HepG2 (cell line): ENCODE results near the gene YY1. TPM values are rescaled to one million over a fixed set of nuclear protein-coding genes. Genes with fewer than 3 reads are reported as not detected.

ENCODE experiments used
- ETV6 ChIP-seq: sonication (generic); formaldehyde crosslinking; conservative IDR thresholded peaks from 2 replicates; pipeline ENCODE4 v1.4.0; 2020; ENCODE audit warnings: missing genetic modification reagents
- GATAD1 ChIP-seq: IDR thresholded peaks from 2 replicates; pipeline ENCODE4 v1.6.1; 2016; ENCODE audit warnings: missing genetic modification reagents, missing compliant biosample characterization
- GFI1 ChIP-seq: sonication (generic); formaldehyde crosslinking; IDR thresholded peaks from 2 replicates; pipeline ENCODE4 v1.5.0; 2020; ENCODE audit warnings: missing genetic modification reagents, mild to moderate bottlenecking, borderline replicate concordance
- GLMP ChIP-seq: sonication (generic); formaldehyde crosslinking; IDR thresholded peaks from 2 replicates; pipeline ENCODE4 v1.9.0; 2021; ENCODE audit warnings: missing genetic modification reagents, mild to moderate bottlenecking, borderline replicate concordance
- ISL2 ChIP-seq: sonication (generic); formaldehyde crosslinking; IDR thresholded peaks from 2 replicates; pipeline ENCODE4 v1.5.0; 2020; ENCODE audit warnings: missing genetic modification reagents
- NBN ChIP-seq: fragments of 450-650 bp; conservative IDR thresholded peaks from 2 replicates; pipeline ENCODE4 v1.6.1; 2017
- NR2F2 ChIP-seq: IDR thresholded peaks from 2 replicates; pipeline ENCODE4 v1.6.1; 2012; ENCODE audit warnings: low read depth, inconsistent platforms, borderline replicate concordance
- PCBP2 ChIP-seq: fragments of 200-400 bp; formaldehyde crosslinking; optimal IDR thresholded peaks from 2 replicates; pipeline ENCODE3; 2018; ENCODE audit warnings: low read length, low read depth; ENCODE audit not compliant: poor library complexity, severe bottlenecking
- SPEN ChIP-seq: sonication (generic); formaldehyde crosslinking; IDR thresholded peaks from 2 replicates; pipeline ENCODE4 v1.5.1; 2020; ENCODE audit warnings: low read depth, mild to moderate bottlenecking, missing genetic modification reagents
- TEAD3 ChIP-seq: optimal IDR thresholded peaks from 2 replicates; pipeline ENCODE3; 2016; ENCODE audit warnings: borderline replicate concordance
- ZBTB7B ChIP-seq: sonication (generic); formaldehyde crosslinking; IDR thresholded peaks from 2 replicates; pipeline ENCODE4 v1.4.0; 2020; ENCODE audit warnings: missing genetic modification reagents
- ZFYVE20 ChIP-seq: sonication (generic); formaldehyde crosslinking; IDR thresholded peaks from 2 replicates; pipeline ENCODE4 v1.8.0; 2023; ENCODE audit warnings: low read depth, mild to moderate bottlenecking, moderate library complexity, missing genetic modification reagents, borderline replicate concordance
- ZNF234 ChIP-seq: sonication (generic); formaldehyde crosslinking; conservative IDR thresholded peaks from 2 replicates; pipeline ENCODE4 v1.5.1; 2020; ENCODE audit warnings: mild to moderate bottlenecking, missing genetic modification reagents
- ZNF407 ChIP-seq: sonication (generic); formaldehyde crosslinking; IDR thresholded peaks from one replicate; pipeline ENCODE4 v1.5.1; 2020; ENCODE audit warnings: mild to moderate bottlenecking, missing genetic modification reagents; ENCODE audit errors: not compliant biosample characterization
- ZNF564 ChIP-seq: sonication (generic); formaldehyde crosslinking; IDR thresholded peaks from 2 replicates; pipeline ENCODE4 v1.8.1; 2023; ENCODE audit warnings: mild to moderate bottlenecking, missing genetic modification reagents
- ZNF691 ChIP-seq: sonication (generic); formaldehyde crosslinking; IDR thresholded peaks from 2 replicates; pipeline ENCODE4 v1.4.0; 2020; ENCODE audit warnings: missing genetic modification reagents, low read depth, mild to moderate bottlenecking, borderline replicate concordance
- ZNF7 ChIP-seq: IDR thresholded peaks from 2 replicates; pipeline ENCODE4 v1.6.1; 2016; ENCODE audit warnings: missing biosample characterization, missing genetic modification reagents
- ZNF709 ChIP-seq: sonication (generic); formaldehyde crosslinking; IDR thresholded peaks from 2 replicates; pipeline ENCODE4 v1.5.0; 2020; ENCODE audit warnings: mild to moderate bottlenecking, missing genetic modification reagents
- ZNF737 ChIP-seq: sonication (generic); formaldehyde crosslinking; IDR thresholded peaks from 2 replicates; pipeline ENCODE4 v1.5.0; 2020; ENCODE audit warnings: missing genetic modification reagents, mild to moderate bottlenecking, borderline replicate concordance
- ZNF740 ChIP-seq: sonication (generic); formaldehyde crosslinking; IDR thresholded peaks from 2 replicates; pipeline ENCODE4 v1.4.0; 2020; ENCODE audit warnings: missing genetic modification reagents
- polyA plus RNA-seq, 8 experiments: library from polyadenylated mRNA; depleted of rRNA in 3 of 8; stranded (reverse) in 7 of 8; unstranded in 1 of 8; fragments of >200 nt; fragmentation: Illumina TruSeq in 4 of 8; extraction: Trizol in 4 of 8; gene quantifications; 2 replicates each; pipeline versions ENCODE4 v1.2.1 to v1.2.3, GENCODE V29; 2011 to 2016; ENCODE audit warnings: low read depth in 4 of 8, missing spikeins in 1 of 8, mixed read lengths in 1 of 8; ENCODE audit not compliant: insufficient read depth in 1 of 8
- total RNA-seq, 5 experiments: library from RNA; depleted of rRNA; stranded (reverse); fragments of >200 nt; fragmentation: Illumina TruSeq; extraction: Trizol; gene quantifications; 2 replicates each; pipeline ENCODE4 v1.2.3, GENCODE V29; 2016; ENCODE audit warnings: low read depth in 1 of 5

Gene YY1
- total and polyA plus RNA-seq, 2 of the 13 experiments (the other 11 are each of a cell fraction or from before 2014, with no cell fraction given), result 29.4 to 68.1 TPM

- TF ChIP-seq ZNF407 (peak; percentile 30), ZFYVE20 (CRISPR knock-in tag) (no peak), NR2F2 (no peak), TEAD3 (no peak), ZNF709 (CRISPR knock-in tag) (0 out of 2 replicates have a peak, but pooled peaks have one; percentile 56), ZNF740 (CRISPR knock-in tag) (no peak), ZBTB7B (CRISPR knock-in tag) (no peak), ZNF234 (CRISPR knock-in tag) (peak; percentile 81; the same call in 1 of the 2 replicates), SPEN (CRISPR knock-in tag) (no peak; the same call in 1 of the 2 replicates), GATAD1 (no peak), PCBP2 (no peak), ZNF7 (CRISPR knock-in tag) (no peak), ETV6 (CRISPR knock-in tag) (no peak), GLMP (no peak), ZNF737 (CRISPR knock-in tag) (no peak), ISL2 (0 out of 2 replicates have a peak, but pooled peaks have one; percentile 30), NBN (no peak), ZNF691 (CRISPR knock-in tag) (peak; percentile 71; the same call in 1 of the 2 replicates), ZNF564 (CRISPR knock-in tag) (no peak), GFI1 (no peak)
Measured at GRCh38 chr14:100239211-100239839, 381 bp downstream of the YY1 start (continued).
